Measurements from ENCODE around the gene SYNGAP1.

Gene SYNGAP1

GRCh38 chr6:33431880-33432541 is 12.1 kb downstream of the SYNGAP1 start:
- Histone ChIP-seq H3K27ac (ENCODE audit: low read length) (peak overlapping the region; percentile 91), H3K9me3 (ENCODE audit: control insufficient read depth in 2 of 2, low read length in 2 of 2) (no peaks in the 10 kb centered on the region), H3K9ac (ENCODE audit: low read length in 2 of 2) (peak overlapping the region in 1 of 2 donors; percentile 47), H3K4me1 (ENCODE audit: control insufficient read depth, insufficient read depth, low read length) (peaks cover 62% of the 10 kb centered on the region), H3K4me3 (ENCODE audit: low read length in 2 of 2) (no peak overlapping the region), H3K27me3 (ENCODE audit: control insufficient read depth in 1 of 2, insufficient read depth in 2 of 2, low read length in 2 of 2) (no peaks in the 10 kb centered on the region), H3K36me3 (ENCODE audit: control insufficient read depth in 2 of 2, insufficient read depth in 2 of 2, low read length in 2 of 2) (peaks cover 13 to 14% of the 10 kb centered on the region in 2 donors)

GRCh38 chr6:33432546-33432945 is 12.7 kb downstream of the SYNGAP1 start:
- Histone ChIP-seq H3K27me3 (ENCODE audit: control insufficient read depth in 1 of 2, insufficient read depth in 2 of 2, low read length in 2 of 2) (no peaks in the 10 kb centered on the region), H3K36me3 (ENCODE audit: control insufficient read depth in 2 of 2, insufficient read depth in 2 of 2, low read length in 2 of 2) (peaks cover 16 to 19% of the 10 kb centered on the region in 2 donors), H3K9ac (ENCODE audit: low read length in 2 of 2) (peak overlapping the region in 1 of 2 donors; percentile 47), H3K27ac (ENCODE audit: low read length) (peak overlapping the region; percentile 91), H3K9me3 (ENCODE audit: control insufficient read depth in 2 of 2, low read length in 2 of 2) (no peaks in the 10 kb centered on the region), H3K4me1 (ENCODE audit: control insufficient read depth, insufficient read depth, low read length) (peaks cover 57% of the 10 kb centered on the region), H3K4me3 (ENCODE audit: low read length in 2 of 2) (no peak overlapping the region)

GRCh38 chr6:33433001-33433543 is 13.2 kb downstream of the SYNGAP1 start:
- peak overlapping the region; percentile 49 to 54 for H3K4me3 ChIP-seq (ENCODE audit: low read length in 2 of 2)
- H3K9me3 ChIP-seq (ENCODE audit: control insufficient read depth in 2 of 2, low read length in 2 of 2): no peaks in the 10 kb centered on the region
- H3K27me3 ChIP-seq (ENCODE audit: control insufficient read depth in 1 of 2, insufficient read depth in 2 of 2, low read length in 2 of 2): no peaks in the 10 kb centered on the region
- H3K9ac ChIP-seq (ENCODE audit: low read length in 2 of 2): peak overlapping the region in 1 of 2 donors; percentile 56
- peaks cover 18 to 22% of the 10 kb centered on the region in 2 donors for H3K36me3 ChIP-seq (ENCODE audit: control insufficient read depth in 2 of 2, insufficient read depth in 2 of 2, low read length in 2 of 2)
- H3K4me1 ChIP-seq (ENCODE audit: control insufficient read depth, insufficient read depth, low read length): peaks cover 56% of the 10 kb centered on the region
- peak overlapping the region; percentile 91 for H3K27ac ChIP-seq (ENCODE audit: low read length)

GRCh38 chr6:33433544-33434191 is 13.8 kb downstream of the SYNGAP1 start:
- peak overlapping the region; percentile 48 to 70 for H3K9ac ChIP-seq (ENCODE audit: low read length in 2 of 2)
- H3K4me3 ChIP-seq (ENCODE audit: low read length in 2 of 2): peak overlapping the region; percentile 49 to 54
- peaks cover 51% of the 10 kb centered on the region for H3K4me1 ChIP-seq (ENCODE audit: control insufficient read depth, insufficient read depth, low read length)

GRCh38 chr6:33434961-33435360 is 15.1 kb downstream of the SYNGAP1 start:
- Histone ChIP-seq H3K9me3 (ENCODE audit: control insufficient read depth in 2 of 2, low read length in 2 of 2) (no peaks in the 10 kb centered on the region), H3K4me3 (ENCODE audit: low read length in 2 of 2) (no peak overlapping the region), H3K27me3 (ENCODE audit: control insufficient read depth in 1 of 2, insufficient read depth in 2 of 2, low read length in 2 of 2) (no peaks in the 10 kb centered on the region), H3K4me1 (ENCODE audit: control insufficient read depth, insufficient read depth, low read length) (peaks cover 42% of the 10 kb centered on the region), H3K36me3 (ENCODE audit: control insufficient read depth in 2 of 2, insufficient read depth in 2 of 2, low read length in 2 of 2) (peaks cover 23 to 33% of the 10 kb centered on the region in 2 donors), H3K9ac (ENCODE audit: low read length in 2 of 2) (no peak overlapping the region), H3K27ac (ENCODE audit: low read length) (no peak overlapping the region)

More at GRCh38 chr6:33433544-33434191, 13.8 kb downstream of the SYNGAP1 start:
- no peaks in the 10 kb centered on the region for H3K27me3 ChIP-seq (ENCODE audit: control insufficient read depth in 1 of 2, insufficient read depth in 2 of 2, low read length in 2 of 2)
- peaks cover 23 to 28% of the 10 kb centered on the region in 2 donors for H3K36me3 ChIP-seq (ENCODE audit: control insufficient read depth in 2 of 2, insufficient read depth in 2 of 2, low read length in 2 of 2)
- no peaks in the 10 kb centered on the region for H3K9me3 ChIP-seq (ENCODE audit: control insufficient read depth in 2 of 2, low read length in 2 of 2)
- peak overlapping the region; percentile 91 for H3K27ac ChIP-seq (ENCODE audit: low read length)

GRCh38 chr6:33437666-33438065 is 17.8 kb downstream of the SYNGAP1 start:
- Histone ChIP-seq H3K9ac (ENCODE audit: low read length in 2 of 2) (no peak overlapping the region), H3K9me3 (ENCODE audit: control insufficient read depth in 2 of 2, low read length in 2 of 2) (no peaks in the 10 kb centered on the region), H3K36me3 (ENCODE audit: control insufficient read depth in 2 of 2, insufficient read depth in 2 of 2, low read length in 2 of 2) (peaks cover 36 to 47% of the 10 kb centered on the region in 2 donors), H3K27ac (ENCODE audit: low read length) (no peak overlapping the region), H3K4me1 (ENCODE audit: control insufficient read depth, insufficient read depth, low read length) (peaks cover 18% of the 10 kb centered on the region), H3K4me3 (ENCODE audit: low read length in 2 of 2) (no peak overlapping the region), H3K27me3 (ENCODE audit: control insufficient read depth in 1 of 2, insufficient read depth in 2 of 2, low read length in 2 of 2) (no peaks in the 10 kb centered on the region)

- peaks cover 39 to 52% of the 10 kb centered on the region in 2 donors for H3K36me3 ChIP-seq (ENCODE audit: control insufficient read depth in 2 of 2, insufficient read depth in 2 of 2, low read length in 2 of 2)
- no peaks in the 10 kb centered on the region for H3K9me3 ChIP-seq (ENCODE audit: control insufficient read depth in 2 of 2, low read length in 2 of 2)
- H3K27me3 ChIP-seq (ENCODE audit: control insufficient read depth in 1 of 2, insufficient read depth in 2 of 2, low read length in 2 of 2): no peaks in the 10 kb centered on the region
- H3K27ac ChIP-seq (ENCODE audit: low read length): no peak overlapping the region
- no peak overlapping the region for H3K4me3 ChIP-seq (ENCODE audit: low read length in 2 of 2)
- H3K9ac ChIP-seq (ENCODE audit: low read length in 2 of 2): no peak overlapping the region
- H3K4me1 ChIP-seq (ENCODE audit: control insufficient read depth, insufficient read depth, low read length): peaks cover 6% of the 10 kb centered on the region
Measured at GRCh38 chr6:33438978-33439594, 19.2 kb downstream of the SYNGAP1 start.

GRCh38 chr6:33439956-33440648 is 20.2 kb downstream of the SYNGAP1 start:
- H3K9ac ChIP-seq (ENCODE audit: low read length in 2 of 2): no peak overlapping the region
- H3K9me3 ChIP-seq (ENCODE audit: control insufficient read depth in 2 of 2, low read length in 2 of 2): no peaks in the 10 kb centered on the region
- no peaks in the 10 kb centered on the region for H3K27me3 ChIP-seq (ENCODE audit: control insufficient read depth in 1 of 2, insufficient read depth in 2 of 2, low read length in 2 of 2)
- peaks cover 48 to 61% of the 10 kb centered on the region in 2 donors for H3K36me3 ChIP-seq (ENCODE audit: control insufficient read depth in 2 of 2, insufficient read depth in 2 of 2, low read length in 2 of 2)
- no peak overlapping the region for H3K27ac ChIP-seq (ENCODE audit: low read length)
- H3K4me3 ChIP-seq (ENCODE audit: low read length in 2 of 2): no peak overlapping the region
- no peaks in the 10 kb centered on the region for H3K4me1 ChIP-seq (ENCODE audit: control insufficient read depth, insufficient read depth, low read length)

- no peak overlapping the region for H3K9ac ChIP-seq (ENCODE audit: low read length in 2 of 2)
- H3K9me3 ChIP-seq (ENCODE audit: control insufficient read depth in 2 of 2, low read length in 2 of 2): no peaks in the 10 kb centered on the region
- no peaks in the 10 kb centered on the region for H3K4me1 ChIP-seq (ENCODE audit: control insufficient read depth, insufficient read depth, low read length)
- no peak overlapping the region for H3K4me3 ChIP-seq (ENCODE audit: low read length in 2 of 2)
- H3K36me3 ChIP-seq (ENCODE audit: control insufficient read depth in 2 of 2, insufficient read depth in 2 of 2, low read length in 2 of 2): peaks cover 42 to 57% of the 10 kb centered on the region in 2 donors
- no peak overlapping the region for H3K27ac ChIP-seq (ENCODE audit: low read length)
- H3K27me3 ChIP-seq (ENCODE audit: control insufficient read depth in 1 of 2, insufficient read depth in 2 of 2, low read length in 2 of 2): no peaks in the 10 kb centered on the region
Measured at GRCh38 chr6:33440649-33441309, 20.9 kb downstream of the SYNGAP1 start.

- Histone ChIP-seq H3K27ac (ENCODE audit: low read length) (no peak overlapping the region), H3K4me3 (ENCODE audit: low read length in 2 of 2) (no peak overlapping the region)
Measured at GRCh38 chr6:33441457-33441856, 21.6 kb downstream of the SYNGAP1 start.

More at GRCh38 chr6:33441457-33441856, 21.6 kb downstream of the SYNGAP1 start:
- H3K27me3 ChIP-seq (ENCODE audit: control insufficient read depth in 1 of 2, insufficient read depth in 2 of 2, low read length in 2 of 2): no peaks in the 10 kb centered on the region
- no peaks in the 10 kb centered on the region for H3K9me3 ChIP-seq (ENCODE audit: control insufficient read depth in 2 of 2, low read length in 2 of 2)
- no peaks in the 10 kb centered on the region for H3K4me1 ChIP-seq (ENCODE audit: control insufficient read depth, insufficient read depth, low read length)
- no peak overlapping the region for H3K9ac ChIP-seq (ENCODE audit: low read length in 2 of 2)
- H3K36me3 ChIP-seq (ENCODE audit: control insufficient read depth in 2 of 2, insufficient read depth in 2 of 2, low read length in 2 of 2): peaks cover 48 to 57% of the 10 kb centered on the region in 2 donors
